Stomach smooth muscle (tissue), 2 donors: Measurements from ENCODE around the gene GLIPR2.

ENCODE experiments used
- H3K27ac ChIP-seq: one replicate; pipeline ENCODE4 v1.7.0; 2013; ENCODE audit warnings: mild to moderate bottlenecking, low read length, inconsistent platforms
- H3K27me3 ChIP-seq, 2 donors: one replicate each; pipeline ENCODE4 v1.7.0; 2013; ENCODE audit warnings: low read length in 2 of 2; ENCODE audit not compliant: insufficient read depth in 2 of 2, control insufficient read depth in 1 of 2
- H3K36me3 ChIP-seq, 2 donors: one replicate each; pipeline ENCODE4 v1.7.0; 2013; ENCODE audit warnings: low read length in 2 of 2; ENCODE audit not compliant: control insufficient read depth in 2 of 2, insufficient read depth in 2 of 2
- H3K4me1 ChIP-seq: one replicate; pipeline ENCODE4 v1.7.0; 2013; ENCODE audit warnings: low read length; ENCODE audit not compliant: control insufficient read depth, insufficient read depth
- H3K4me3 ChIP-seq, 2 donors: one replicate each; pipeline ENCODE4 v1.7.0; 2013; ENCODE audit warnings: low read length in 2 of 2
- H3K9ac ChIP-seq, 2 donors: one replicate each; pipeline ENCODE4 v1.7.0; 2013; ENCODE audit warnings: low read length in 2 of 2, mild to moderate bottlenecking in 1 of 2
- H3K9me3 ChIP-seq, 2 donors: one replicate each; pipeline ENCODE4 v1.7.0; 2013; ENCODE audit warnings: low read length in 2 of 2; ENCODE audit not compliant: control insufficient read depth in 2 of 2
- donor health status: healthy.
- donor health status: Pancreatic carcinoma.

Gene GLIPR2

DNA sequence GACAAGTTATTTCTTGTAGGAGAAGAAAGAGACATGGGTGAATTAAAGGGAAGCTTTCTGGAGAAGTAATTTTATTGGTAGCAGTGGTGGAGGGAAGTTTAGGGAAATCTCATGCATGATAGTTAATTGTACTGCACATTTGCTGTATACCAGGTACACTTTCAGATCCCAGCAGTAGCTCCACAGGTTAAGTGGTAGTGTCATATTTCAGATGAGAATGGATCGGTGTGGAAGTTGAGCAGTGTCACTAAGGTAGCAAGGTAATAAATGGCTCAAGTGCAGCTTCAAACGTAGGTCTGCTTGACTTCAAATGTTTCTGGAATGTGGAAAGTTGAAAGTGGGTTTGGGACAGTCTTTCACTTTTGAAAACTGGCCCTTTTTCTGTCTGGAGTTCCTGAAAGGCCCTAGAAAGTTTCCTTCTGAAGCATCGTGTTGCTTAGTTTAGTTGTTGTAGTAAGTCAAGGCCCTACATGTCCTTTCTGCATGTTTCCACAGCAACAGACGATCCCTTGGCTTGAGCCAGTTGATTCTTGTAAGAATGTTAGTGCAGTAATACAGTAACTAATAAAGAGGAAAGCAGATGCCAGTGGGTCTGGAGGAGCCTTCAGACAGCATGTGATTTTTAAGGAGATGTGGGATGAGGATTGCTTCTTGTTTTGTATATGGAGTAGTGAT is 57.9 kb downstream of the GLIPR2 start:
- no peak overlapping the region for H3K4me3 ChIP-seq
- H3K9me3 ChIP-seq = no peaks in the 10 kb centered on the region
- H3K27ac ChIP-seq = no peak overlapping the region

DNA sequence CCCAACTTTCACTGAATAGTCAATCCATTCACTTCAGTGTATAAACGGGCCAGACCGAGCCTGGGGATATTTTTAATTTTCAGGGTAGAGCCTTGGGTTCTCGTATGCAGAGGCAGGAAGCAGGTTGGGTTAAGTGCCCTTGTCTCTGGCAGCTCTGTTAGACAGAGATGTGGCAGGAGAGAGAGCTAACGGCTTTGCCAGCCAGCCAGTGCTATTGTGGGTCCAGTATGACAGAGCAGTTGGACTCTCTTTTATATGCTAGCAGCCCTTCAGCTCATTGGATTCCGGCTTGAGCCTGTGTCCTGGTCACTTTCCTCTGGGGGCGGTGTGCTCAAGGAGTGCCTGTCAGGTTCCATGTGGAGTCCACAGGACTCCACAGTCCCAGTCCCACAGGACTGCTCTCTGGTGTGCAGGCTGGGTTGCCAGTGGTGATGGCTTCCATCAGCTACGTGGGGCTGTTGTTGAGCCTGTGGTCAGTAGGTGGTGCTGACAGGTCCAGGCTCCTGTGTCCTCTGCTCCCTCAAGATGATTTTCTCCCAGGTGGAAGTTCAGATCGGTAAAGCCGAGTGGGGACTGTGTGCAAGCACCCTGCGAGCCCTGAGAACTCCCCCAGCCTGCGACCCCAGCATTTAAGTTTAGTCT is 68.5 kb downstream of the GLIPR2 start:
- H3K4me3 ChIP-seq = no peak overlapping the region
- peaks cover 16% of the 10 kb centered on the region for H3K4me1 ChIP-seq
- no peak overlapping the region for H3K27ac ChIP-seq
- no peaks in the 10 kb centered on the region for H3K27me3 ChIP-seq
- H3K9ac ChIP-seq = no peak overlapping the region
- H3K36me3 ChIP-seq = peaks cover 60 to 64% of the 10 kb centered on the region in 2 donors
- no peaks in the 10 kb centered on the region for H3K9me3 ChIP-seq

More for the DNA sequence above, 57.9 kb downstream of the GLIPR2 start:
- no peaks in the 10 kb centered on the region for H3K27me3 ChIP-seq
- H3K36me3 ChIP-seq = peaks cover 4 to 7% of the 10 kb centered on the region in 2 donors
- H3K9ac ChIP-seq = no peak overlapping the region
- H3K4me1 ChIP-seq = peaks cover 21% of the 10 kb centered on the region

DNA sequence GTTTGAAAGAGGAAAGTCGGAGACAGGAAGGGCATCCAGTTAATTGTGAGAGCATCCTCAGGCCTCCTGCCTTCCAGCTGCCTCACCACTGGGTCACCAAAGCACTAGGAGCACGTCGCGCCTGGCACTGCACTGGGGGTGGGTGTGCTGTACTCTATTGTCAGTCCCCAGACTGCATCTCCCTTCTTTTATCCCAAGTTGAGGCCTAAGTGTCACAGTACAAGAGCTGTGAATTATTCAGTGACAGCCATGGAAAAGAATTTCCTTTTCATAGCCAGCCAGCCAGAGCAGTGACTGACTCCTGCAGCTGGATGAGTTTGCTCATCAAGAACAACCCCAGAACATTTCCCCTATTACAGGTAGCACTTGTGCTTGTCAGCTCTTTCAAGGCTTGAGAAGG is 70.5 kb downstream of the GLIPR2 start:
- Histone ChIP-seq H3K36me3 (peaks cover 67% of the 10 kb centered on the region in 2 donors), H3K9me3 (no peaks in the 10 kb centered on the region), H3K27me3 (no peaks in the 10 kb centered on the region), H3K27ac (no peak overlapping the region), H3K9ac (no peak overlapping the region), H3K4me1 (peaks cover 25% of the 10 kb centered on the region), H3K4me3 (no peak overlapping the region)

DNA sequence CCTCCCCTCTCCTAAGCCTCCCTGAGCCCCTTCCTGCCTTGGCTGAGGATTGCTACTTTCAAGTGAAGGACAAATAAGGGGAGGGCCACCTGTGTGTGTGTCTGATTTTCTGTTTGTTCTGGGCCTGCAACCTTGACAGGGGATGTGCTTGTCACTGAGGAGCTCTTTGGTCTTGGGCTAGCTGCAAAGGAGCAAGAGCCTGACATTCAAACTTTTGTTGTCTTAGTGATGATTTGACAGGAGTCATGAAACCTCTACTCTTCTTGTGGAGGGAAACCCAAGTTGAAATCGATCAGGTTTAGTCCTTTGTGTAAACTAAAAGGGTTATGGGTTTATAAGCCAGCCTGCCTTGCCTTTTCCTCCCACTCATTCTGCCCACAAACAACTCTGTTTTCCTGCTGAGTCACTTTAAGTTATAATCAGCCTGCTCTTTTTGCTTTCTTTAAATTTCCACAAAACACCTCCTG is 71.0 kb downstream of the GLIPR2 start:
- H3K27ac ChIP-seq = peak overlapping the region; percentile 37
- H3K36me3 ChIP-seq = peaks cover 62 to 69% of the 10 kb centered on the region in 2 donors
- H3K9me3 ChIP-seq = no peaks in the 10 kb centered on the region
- no peak overlapping the region for H3K9ac ChIP-seq
- H3K4me3 ChIP-seq = no peak overlapping the region
- H3K4me1 ChIP-seq = peaks cover 25% of the 10 kb centered on the region
- H3K27me3 ChIP-seq = no peaks in the 10 kb centered on the region

DNA sequence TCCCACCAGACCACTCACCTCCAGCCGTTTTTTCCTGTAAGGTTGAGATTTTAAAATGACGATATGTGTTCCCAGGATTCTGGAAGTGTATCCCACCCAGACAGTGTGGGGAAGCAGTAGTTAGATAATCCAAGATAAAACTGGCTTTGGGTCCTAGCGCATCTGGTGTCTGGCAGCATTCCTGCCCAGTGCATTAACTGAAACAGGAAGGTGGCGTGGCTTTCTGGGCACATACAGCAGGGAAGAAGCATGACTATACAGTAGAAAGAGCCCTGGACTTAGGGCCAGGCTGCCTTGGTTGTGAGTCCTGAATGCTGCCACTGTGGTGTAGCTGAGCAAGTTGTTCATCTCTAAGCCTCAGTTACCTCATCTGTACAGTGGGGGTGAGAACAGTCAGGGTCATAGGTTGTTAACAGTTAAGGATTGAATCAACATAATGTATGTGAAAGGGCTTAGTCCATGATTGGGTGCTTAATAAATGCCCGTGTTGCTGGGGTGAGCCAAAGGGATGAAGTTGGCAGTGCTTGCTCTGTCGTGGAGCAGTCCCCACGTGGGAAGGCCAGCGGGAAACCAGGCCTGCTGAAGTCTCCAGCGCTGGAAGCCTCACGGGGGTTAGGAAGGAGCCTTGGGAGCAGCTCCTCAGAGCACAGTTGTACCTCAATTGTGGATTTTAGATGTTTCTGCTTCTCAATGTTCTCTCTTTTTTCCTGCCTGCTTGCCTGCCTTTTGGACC is 72.2 kb downstream of the GLIPR2 start:
- no peaks in the 10 kb centered on the region for H3K27me3 ChIP-seq
- peaks cover 60 to 67% of the 10 kb centered on the region in 2 donors for H3K36me3 ChIP-seq
- H3K4me1 ChIP-seq = peaks cover 25% of the 10 kb centered on the region
- H3K9ac ChIP-seq = no peak overlapping the region
- no peaks in the 10 kb centered on the region for H3K9me3 ChIP-seq
- H3K4me3 ChIP-seq = no peak overlapping the region
- peak overlapping the region; percentile 37 for H3K27ac ChIP-seq

DNA sequence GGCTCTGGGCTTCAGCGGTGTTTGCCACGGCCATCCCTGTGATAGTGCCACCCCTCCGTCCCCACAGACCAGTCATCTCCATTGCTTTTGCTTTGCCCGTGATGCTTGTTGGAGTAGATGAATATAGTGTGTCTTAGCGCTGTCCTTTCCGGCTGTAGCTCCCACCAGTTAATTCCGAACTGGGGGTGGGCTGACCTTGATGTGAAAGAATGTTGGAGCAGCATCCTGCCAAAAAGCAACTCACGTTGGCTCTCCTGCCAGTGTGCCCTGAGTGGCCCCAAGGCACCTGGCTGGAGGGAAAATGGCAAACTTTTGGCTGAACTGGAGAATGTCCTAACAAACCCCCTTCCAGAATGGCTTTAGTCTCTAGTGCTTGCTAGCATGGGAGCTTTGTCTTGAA is 74.2 kb downstream of the GLIPR2 start:
- H3K36me3 ChIP-seq = peaks cover 45 to 50% of the 10 kb centered on the region in 2 donors
- peaks cover 31% of the 10 kb centered on the region for H3K4me1 ChIP-seq
- H3K9ac ChIP-seq = no peak overlapping the region
- H3K27me3 ChIP-seq = no peaks in the 10 kb centered on the region
- H3K9me3 ChIP-seq = no peaks in the 10 kb centered on the region
- no peak overlapping the region for H3K27ac ChIP-seq
- H3K4me3 ChIP-seq = no peak overlapping the region

DNA sequence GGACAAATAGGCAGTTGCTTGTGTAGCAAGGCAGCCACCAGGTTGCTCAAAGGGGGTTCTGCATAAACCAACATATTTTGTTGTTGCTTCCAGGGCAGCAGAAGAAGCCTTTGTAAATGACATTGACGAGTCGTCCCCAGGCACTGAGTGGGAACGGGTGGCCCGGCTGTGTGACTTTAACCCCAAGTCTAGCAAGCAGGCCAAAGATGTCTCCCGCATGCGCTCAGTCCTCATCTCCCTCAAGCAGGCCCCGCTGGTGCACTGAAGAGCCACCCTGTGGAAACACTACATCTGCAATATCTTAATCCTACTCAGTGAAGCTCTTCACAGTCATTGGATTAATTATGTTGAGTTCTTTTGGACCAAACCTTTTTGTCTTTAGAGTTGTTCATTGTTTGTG is 75.0 kb downstream of the GLIPR2 start:
- H3K36me3 ChIP-seq = peaks cover 45 to 48% of the 10 kb centered on the region in 2 donors
- H3K27me3 ChIP-seq = no peaks in the 10 kb centered on the region
- H3K9me3 ChIP-seq = no peaks in the 10 kb centered on the region
- no peak overlapping the region for H3K4me3 ChIP-seq
- H3K27ac ChIP-seq = no peak overlapping the region
- peaks cover 31% of the 10 kb centered on the region for H3K4me1 ChIP-seq
- no peak overlapping the region for H3K9ac ChIP-seq

DNA sequence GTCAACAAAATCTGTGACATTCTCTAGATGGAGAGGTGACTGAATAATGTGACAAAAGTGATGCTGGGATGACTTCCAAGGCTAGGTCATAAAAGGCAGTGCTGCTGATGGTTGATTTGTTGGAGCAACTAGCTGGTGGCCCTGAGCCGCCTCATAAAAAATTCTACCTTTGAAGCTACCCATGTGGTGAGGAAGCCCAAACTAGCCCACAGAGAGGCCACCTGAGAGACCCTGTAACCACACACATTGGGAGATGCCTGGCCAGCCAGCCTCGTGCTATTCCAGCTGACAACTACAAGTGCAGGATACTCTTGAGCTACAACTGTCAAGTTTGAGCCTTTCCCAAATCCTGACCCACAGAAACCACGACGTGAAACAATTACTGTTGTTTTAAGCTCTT is 76.9 kb downstream of the GLIPR2 start:
- no peaks in the 10 kb centered on the region for H3K27me3 ChIP-seq
- H3K27ac ChIP-seq = no peak overlapping the region
- peaks cover 20% of the 10 kb centered on the region for H3K4me1 ChIP-seq
- H3K36me3 ChIP-seq = peaks cover 45% of the 10 kb centered on the region in 2 donors
- no peak overlapping the region for H3K4me3 ChIP-seq
- no peak overlapping the region for H3K9ac ChIP-seq
- H3K9me3 ChIP-seq = no peaks in the 10 kb centered on the region
